Body of pancreas (tissue), 4 donors: ENCODE measurements around the gene LPAR2.

Experiments used
- CTCF ChIP-seq, 7 experiments: fragments of 450-650 bp in 4 of 7; fragments of 200-600 bp in 3 of 7; sonication (generic) in 3 of 7; IDR thresholded peaks; one replicate each; pipeline ENCODE4 v1.5.1; 2016 to 2019; ENCODE audit warnings: antibody characterized with exemption in 7 of 7
- POLR2A ChIP-seq, 3 donors: fragments of 450-650 bp; IDR thresholded peaks; one replicate each; pipeline ENCODE4 v1.6.1; 2016; ENCODE audit warnings: antibody characterized with exemption in 3 of 3, mild to moderate bottlenecking in 2 of 3

GRCh38 chr19:19643158-19644053, 15.4 kb upstream of the LPAR2 start, which contains the start of gene GMIP:
- TF ChIP-seq CTCF (IDR thresholded peaks at IDR 0.05), result peak; percentile 69 to 88 (median 77)
- TF ChIP-seq POLR2A (IDR thresholded peaks at IDR 0.05), result peak; percentile 27 to 60 (median 55)
